PC-9 (cell line): ENCODE data around the gene NDC1.

Source experiments
- CTCF ChIP-seq: fragments of 200-600 bp; sonication (generic); conservative IDR thresholded peaks from 2 replicates; pipeline ENCODE4 v1.6.1; 2017; ENCODE audit warnings: mixed run types, antibody characterized with exemption, mild to moderate bottlenecking, moderate library complexity
- EZH2 ChIP-seq: fragments of 200-600 bp; sonication (generic); IDR thresholded peaks from 2 replicates; pipeline ENCODE4 v1.8.0; 2017; ENCODE audit warnings: antibody characterized with exemption, low read depth

GRCh38 chr1:53729456-53730223 is 108.5 kb downstream of the NDC1 start:
- no peak for TF ChIP-seq CTCF
- no peak for TF ChIP-seq EZH2
